ENCODE measurements around the gene SOCS7.
A peak's percentile ranks its signal among the peaks of the same experiment; 100 is the strongest.

Gene SOCS7

GRCh38 chr17:38439436-38439835, 87.8 kb downstream of the SOCS7 start:
- DNase-seq (ENCODE audit: low read depth), result no peak
- no peak overlapping the region for H3K4me3 ChIP-seq (ENCODE audit: low read depth, low read length)
- TF ChIP-seq CTCF (IDR thresholded peaks at IDR 0.05; ENCODE audit: low read depth, low read length, missing control alignments), result no peak

- TF ChIP-seq CTCF (IDR thresholded peaks at IDR 0.05; ENCODE audit: low read depth, low read length, missing control alignments), result no peak
- H3K4me3 ChIP-seq (ENCODE audit: low read depth, low read length), result no peak overlapping the region
- DNase-seq (ENCODE audit: low read depth), result no peak
These were observed 89.2 kb downstream of the SOCS7 start for GRCh38 chr17:38440614-38441397.

- no peak for DNase-seq (ENCODE audit: low read depth)
- no peak overlapping the region for H3K4me3 ChIP-seq (ENCODE audit: low read depth, low read length)
- TF ChIP-seq CTCF (IDR thresholded peaks at IDR 0.05; ENCODE audit: low read depth, low read length, missing control alignments), result no peak
These were observed 89.9 kb downstream of the SOCS7 start for GRCh38 chr17:38441429-38442061.

GRCh38 chr17:38442548-38442947, 90.9 kb downstream of the SOCS7 start:
- no peak for TF ChIP-seq CTCF (IDR thresholded peaks at IDR 0.05; ENCODE audit: low read depth, low read length, missing control alignments)
- DNase-seq (ENCODE audit: low read depth), result no peak

GRCh38 chr17:38443356-38444031, 91.8 kb downstream of the SOCS7 start:
- peak; percentile 52 for DNase-seq (ENCODE audit: low read depth)
- no peak for TF ChIP-seq CTCF (IDR thresholded peaks at IDR 0.05; ENCODE audit: low read depth, low read length, missing control alignments)
- H3K4me3 ChIP-seq (ENCODE audit: low read depth, low read length), result no peak overlapping the region

More at GRCh38 chr17:38442548-38442947, 90.9 kb downstream of the SOCS7 start:
- no peak overlapping the region for H3K4me3 ChIP-seq (ENCODE audit: low read depth, low read length)

- DNase-seq (ENCODE audit: low read depth), result no peak
- peak; percentile 97 for TF ChIP-seq CTCF (IDR thresholded peaks at IDR 0.05; ENCODE audit: low read depth, low read length, missing control alignments)
- H3K4me3 ChIP-seq (ENCODE audit: low read depth, low read length), result no peak overlapping the region
These were observed 92.5 kb downstream of the SOCS7 start for GRCh38 chr17:38444151-38444550.
